Esophagus squamous epithelium (tissue), 4 donors: ENCODE results near the gene FIG4.

Source experiments
- POLR2A ChIP-seq, 4 donors: fragments of 450-650 bp; IDR thresholded peaks; one replicate each; pipeline ENCODE4 v1.6.1; 2017; ENCODE audit warnings: antibody characterized with exemption in 4 of 4, mild to moderate bottlenecking in 4 of 4, moderate library complexity in 3 of 4
- TF ChIP-seq, protein P1 (sequence below), 6 experiments: fragments of 450-650 bp in 4 of 6; fragments of 200-600 bp in 2 of 6; sonication (generic) in 2 of 6; IDR thresholded peaks; one replicate each; pipeline ENCODE4 v1.5.1; 2016 to 2019; ENCODE audit warnings: antibody characterized with exemption in 6 of 6, mild to moderate bottlenecking in 4 of 6, moderate library complexity in 4 of 6

DNA sequence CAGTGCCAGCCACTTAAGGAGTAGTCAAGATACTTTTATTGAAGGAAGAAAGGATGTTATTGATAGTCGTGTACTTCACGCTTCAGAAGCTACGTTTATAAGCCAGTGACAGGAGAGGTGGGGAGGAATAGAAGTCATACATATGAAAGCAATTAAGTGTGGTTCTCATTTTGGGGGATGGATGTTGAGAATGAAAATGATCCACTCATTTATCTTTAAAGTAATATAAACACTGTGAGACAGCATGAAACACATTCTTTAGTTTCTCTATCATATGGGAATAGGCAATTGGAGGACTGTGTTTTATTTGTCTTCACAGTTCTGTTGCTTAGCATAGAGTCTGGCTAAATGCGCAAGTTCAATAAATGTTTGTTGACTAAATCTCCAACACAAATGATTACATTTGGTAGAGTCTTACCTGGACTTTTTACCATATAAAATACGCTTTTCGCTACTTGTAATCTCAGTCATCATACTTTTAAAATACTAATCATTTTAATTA is 35.3 kb upstream of the FIG4 start:
- TF ChIP-seq, protein P1, sequence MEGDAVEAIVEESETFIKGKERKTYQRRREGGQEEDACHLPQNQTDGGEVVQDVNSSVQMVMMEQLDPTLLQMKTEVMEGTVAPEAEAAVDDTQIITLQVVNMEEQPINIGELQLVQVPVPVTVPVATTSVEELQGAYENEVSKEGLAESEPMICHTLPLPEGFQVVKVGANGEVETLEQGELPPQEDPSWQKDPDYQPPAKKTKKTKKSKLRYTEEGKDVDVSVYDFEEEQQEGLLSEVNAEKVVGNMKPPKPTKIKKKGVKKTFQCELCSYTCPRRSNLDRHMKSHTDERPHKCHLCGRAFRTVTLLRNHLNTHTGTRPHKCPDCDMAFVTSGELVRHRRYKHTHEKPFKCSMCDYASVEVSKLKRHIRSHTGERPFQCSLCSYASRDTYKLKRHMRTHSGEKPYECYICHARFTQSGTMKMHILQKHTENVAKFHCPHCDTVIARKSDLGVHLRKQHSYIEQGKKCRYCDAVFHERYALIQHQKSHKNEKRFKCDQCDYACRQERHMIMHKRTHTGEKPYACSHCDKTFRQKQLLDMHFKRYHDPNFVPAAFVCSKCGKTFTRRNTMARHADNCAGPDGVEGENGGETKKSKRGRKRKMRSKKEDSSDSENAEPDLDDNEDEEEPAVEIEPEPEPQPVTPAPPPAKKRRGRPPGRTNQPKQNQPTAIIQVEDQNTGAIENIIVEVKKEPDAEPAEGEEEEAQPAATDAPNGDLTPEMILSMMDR (IDR thresholded peaks at IDR 0.05) = no peak
- no peak for TF ChIP-seq POLR2A (IDR thresholded peaks at IDR 0.05)
